ENCODE results near the gene CTR9. TPM values are rescaled to one million over a fixed set of nuclear protein-coding genes. Genes with fewer than 3 reads are reported as not detected.
A peak's percentile ranks its signal among the peaks of the same experiment; 100 is the strongest.

Gene CTR9
- total and polyA plus RNA-seq, 12 donors: 13.8 to 58.4 (median 32.4) TPM

DNA sequence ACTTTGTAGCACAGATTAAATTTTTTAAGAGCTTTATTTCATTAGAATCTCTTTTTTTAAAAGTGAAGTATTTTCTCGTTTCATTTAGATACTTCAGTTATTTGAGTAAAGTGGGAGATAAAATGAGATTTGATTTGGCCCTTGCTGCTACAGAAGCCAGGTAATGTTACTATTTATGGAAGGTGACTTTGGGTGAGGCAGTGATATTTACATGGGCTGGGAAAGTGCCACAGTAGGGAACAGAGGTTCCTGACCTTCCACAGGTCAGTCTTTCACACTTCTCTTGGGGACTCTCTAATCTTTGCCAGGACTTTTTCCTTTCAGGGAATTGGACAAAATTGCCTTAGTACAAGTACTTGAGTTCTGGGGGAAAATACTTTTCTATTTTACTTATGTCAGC lies 20.4 kb downstream of the CTR9 start:
- TF ChIP-seq POLR2A (IDR thresholded peaks at IDR 0.05): no peak
- TF ChIP-seq, protein P1, sequence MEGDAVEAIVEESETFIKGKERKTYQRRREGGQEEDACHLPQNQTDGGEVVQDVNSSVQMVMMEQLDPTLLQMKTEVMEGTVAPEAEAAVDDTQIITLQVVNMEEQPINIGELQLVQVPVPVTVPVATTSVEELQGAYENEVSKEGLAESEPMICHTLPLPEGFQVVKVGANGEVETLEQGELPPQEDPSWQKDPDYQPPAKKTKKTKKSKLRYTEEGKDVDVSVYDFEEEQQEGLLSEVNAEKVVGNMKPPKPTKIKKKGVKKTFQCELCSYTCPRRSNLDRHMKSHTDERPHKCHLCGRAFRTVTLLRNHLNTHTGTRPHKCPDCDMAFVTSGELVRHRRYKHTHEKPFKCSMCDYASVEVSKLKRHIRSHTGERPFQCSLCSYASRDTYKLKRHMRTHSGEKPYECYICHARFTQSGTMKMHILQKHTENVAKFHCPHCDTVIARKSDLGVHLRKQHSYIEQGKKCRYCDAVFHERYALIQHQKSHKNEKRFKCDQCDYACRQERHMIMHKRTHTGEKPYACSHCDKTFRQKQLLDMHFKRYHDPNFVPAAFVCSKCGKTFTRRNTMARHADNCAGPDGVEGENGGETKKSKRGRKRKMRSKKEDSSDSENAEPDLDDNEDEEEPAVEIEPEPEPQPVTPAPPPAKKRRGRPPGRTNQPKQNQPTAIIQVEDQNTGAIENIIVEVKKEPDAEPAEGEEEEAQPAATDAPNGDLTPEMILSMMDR (IDR thresholded peaks at IDR 0.05): no peak
- Histone ChIP-seq H3K4me1 (replicated peaks in 1 of 2) (no peaks in the 10 kb centered on the region), H3K27ac (no peak overlapping the region), H3K27me3 (no peaks in the 10 kb centered on the region), H3K36me3 (replicated peaks in 1 of 2) (peaks cover 0 to 69% of the 10 kb centered on the region in 2 donors), H3K9me3 (replicated peaks in 1 of 3) (no peaks in the 10 kb centered on the region), H3K4me3 (no peak overlapping the region)
- WGBS, 4 donors: 81 to 88% (median 87%) methylated on average over 1 of the region's 1 CpG
- no peak for DNase-seq
- intact Hi-C loops (cut with DNase I): no loop called here

DNA sequence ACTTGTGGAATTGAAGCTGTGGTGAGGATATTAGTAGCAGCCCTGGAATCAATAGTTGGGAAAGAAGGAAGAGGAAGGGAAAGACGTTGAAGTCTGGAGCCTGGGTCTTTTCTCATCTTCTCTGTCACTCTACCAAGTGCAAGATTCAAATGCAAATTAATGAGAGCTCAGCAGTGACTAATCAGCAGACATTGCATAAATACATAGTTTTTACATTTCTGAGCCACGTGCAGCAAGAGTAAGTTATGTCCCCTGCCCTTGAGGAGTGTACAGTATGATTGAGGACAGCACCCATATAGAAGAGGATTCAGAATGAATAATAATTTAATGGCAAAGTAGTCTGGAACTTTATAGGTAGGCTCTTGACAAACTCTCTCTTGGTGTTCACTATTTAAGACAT lies 23.8 kb downstream of the CTR9 start:
- no peak overlapping the region for H3K27ac ChIP-seq
- H3K36me3 ChIP-seq (replicated peaks in 1 of 2): peaks cover 0 to 74% of the 10 kb centered on the region in 2 donors
- DNase-seq: no peak
- TF ChIP-seq, protein P1 (IDR thresholded peaks at IDR 0.05): no peak
- TF ChIP-seq POLR2A (IDR thresholded peaks at IDR 0.05): no peak
- H3K27me3 ChIP-seq: no peaks in the 10 kb centered on the region
- no peaks in the 10 kb centered on the region for H3K9me3 ChIP-seq (replicated peaks in 1 of 3)
- intact Hi-C loops (cut with DNase I): no loop called here
- 70 to 87% (median 82%) methylated on average over 2 of the region's 2 CpGs for WGBS, 4 donors
- peaks cover 0 to 23% of the 10 kb centered on the region in 2 donors for H3K4me1 ChIP-seq (replicated peaks in 1 of 2)
- no peak overlapping the region for H3K4me3 ChIP-seq

DNA sequence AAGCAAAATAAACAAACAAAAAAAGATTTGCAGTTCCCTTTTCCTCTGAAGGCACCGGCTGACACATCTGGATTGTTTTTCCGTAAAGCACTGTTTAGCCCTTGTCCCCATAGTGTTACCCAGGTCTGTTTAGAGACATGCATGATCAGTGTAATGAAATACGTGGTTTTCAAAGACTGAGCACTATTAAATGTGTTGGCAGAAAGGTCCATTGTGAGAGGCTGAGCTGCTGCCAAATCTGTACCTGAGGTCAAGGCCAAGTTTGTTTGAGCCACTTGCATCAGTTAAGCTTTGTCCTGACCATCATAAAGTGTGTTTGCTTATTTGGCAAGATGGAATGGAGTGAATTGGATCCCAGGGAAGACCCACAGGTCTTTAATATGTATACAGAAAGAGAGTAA lies 26.3 kb downstream of the CTR9 start:
- no peaks in the 10 kb centered on the region for H3K9me3 ChIP-seq (replicated peaks in 1 of 3)
- intact Hi-C loops (cut with DNase I): no loop called here
- peaks cover 0 to 55% of the 10 kb centered on the region in 2 donors for H3K36me3 ChIP-seq (replicated peaks in 1 of 2)
- no peak for TF ChIP-seq POLR2A (IDR thresholded peaks at IDR 0.05)
- TF ChIP-seq, protein P1 (IDR thresholded peaks at IDR 0.05): no peak
- WGBS, 4 donors: 57 to 73% (median 66%) methylated on average over 3 of the region's 3 CpGs
- H3K4me1 ChIP-seq (replicated peaks in 1 of 2): peaks cover 0 to 23% of the 10 kb centered on the region in 2 donors
- DNase-seq: peak in 1 of 7 donors; percentile 42
- H3K27ac ChIP-seq: peak overlapping the region in 2 of 5 donors; percentile 48 to 66
- no peak overlapping the region for H3K4me3 ChIP-seq
- no peaks in the 10 kb centered on the region for H3K27me3 ChIP-seq

DNA sequence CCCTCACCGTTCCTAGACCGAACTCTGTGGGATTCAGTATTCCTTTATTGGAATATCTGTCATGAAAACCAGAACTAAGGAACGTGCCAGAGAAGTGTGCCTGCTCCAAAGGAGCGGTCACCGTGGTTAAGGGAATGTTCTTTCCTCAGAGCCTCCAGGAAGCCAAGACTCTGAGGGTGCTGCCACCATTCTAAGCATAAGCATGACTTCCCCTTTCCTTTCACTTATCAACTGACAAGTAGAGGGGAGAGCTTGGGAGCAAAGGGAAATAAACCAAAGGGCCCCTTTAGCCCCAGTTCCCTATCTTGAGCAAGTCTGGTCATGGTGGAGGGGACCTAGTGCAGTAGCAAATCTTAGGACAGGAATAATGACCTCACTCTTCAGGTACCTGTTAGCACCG lies 26.8 kb downstream of the CTR9 start:
- intact Hi-C loops (cut with DNase I): no loop called here
- H3K36me3 ChIP-seq (replicated peaks in 1 of 2): peaks cover 0 to 51% of the 10 kb centered on the region in 2 donors
- no peaks in the 10 kb centered on the region for H3K27me3 ChIP-seq
- WGBS, 4 donors: 65 to 81% (median 70%) methylated on average over 6 of the region's 6 CpGs
- no peak for TF ChIP-seq POLR2A (IDR thresholded peaks at IDR 0.05)
- TF ChIP-seq, protein P1 (IDR thresholded peaks at IDR 0.05): no peak
- peak overlapping the region in 2 of 5 donors; percentile 48 to 66 for H3K27ac ChIP-seq
- H3K9me3 ChIP-seq (replicated peaks in 1 of 3): no peaks in the 10 kb centered on the region
- no peak overlapping the region for H3K4me3 ChIP-seq
- peaks cover 0 to 23% of the 10 kb centered on the region in 2 donors for H3K4me1 ChIP-seq (replicated peaks in 1 of 2)
- no peak for DNase-seq

Measured in adrenal gland (tissue), 12 donors.